NCI-H2196 (cell line): ENCODE data around the gene GPR75.
"Not testable (repeated sequence)": the region's sequence is repeated elsewhere in the genome, so short reads cannot be mapped to it uniquely, and the experiment has no call there.

ENCODE experiments used
- DNase-seq: peaks from one replicate; lab custom pipeline; 2025; ENCODE audit not compliant: unreplicated experiment; lab: John Stamatoyannopoulos, UW

The GPR75 gene

GRCh38 chr2:53854678-53855077, 5.1 kb downstream of the GPR75 start:
- no peak for DNase-seq

- DNase-seq: no peak
Observed at GRCh38 chr2:53852532-53852931, 7.2 kb downstream of the GPR75 start.

DNA sequence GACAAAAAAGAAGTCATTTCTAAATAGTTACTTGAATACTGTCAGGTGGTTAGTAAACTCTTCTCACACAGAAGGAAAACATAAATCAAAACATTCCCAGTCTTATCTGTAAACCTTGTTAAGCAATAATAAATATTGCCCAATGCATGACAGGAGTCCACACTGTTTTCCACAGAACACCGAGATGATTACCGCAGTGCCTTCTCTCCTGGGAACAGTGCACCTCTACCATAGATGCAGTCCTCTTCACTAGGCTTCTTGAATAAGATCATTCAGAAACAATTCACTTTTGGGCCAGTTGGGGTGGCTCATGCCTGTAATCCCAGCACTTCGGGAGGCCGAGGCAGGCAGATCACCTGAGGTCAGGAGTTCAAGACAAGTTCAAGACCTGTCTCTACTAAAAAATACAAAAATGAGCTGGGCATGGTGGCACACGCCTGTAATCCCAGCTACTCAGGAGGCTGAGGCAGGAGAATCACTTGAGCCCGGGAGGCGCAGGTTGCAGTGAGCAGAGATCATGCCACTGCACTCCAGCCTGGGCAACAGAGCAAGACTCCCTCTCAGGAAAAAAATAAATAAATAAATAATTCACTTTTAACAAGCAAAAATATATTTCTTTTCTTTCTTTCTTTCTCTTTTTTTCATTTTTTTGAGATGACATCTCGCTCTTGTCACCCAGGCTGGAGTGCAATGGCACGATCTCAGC, 8.6 kb downstream of the GPR75 start:
- not testable (repeated sequence) for DNase-seq

- no peak for DNase-seq
Observed at GRCh38 chr2:53848062-53848461, 11.7 kb downstream of the GPR75 start.

- DNase-seq: no peak
Observed at GRCh38 chr2:53843595-53843994, 16.2 kb downstream of the GPR75 start.

GRCh38 chr2:53842891-53843290, 16.9 kb downstream of the GPR75 start:
- DNase-seq: no peak

DNA sequence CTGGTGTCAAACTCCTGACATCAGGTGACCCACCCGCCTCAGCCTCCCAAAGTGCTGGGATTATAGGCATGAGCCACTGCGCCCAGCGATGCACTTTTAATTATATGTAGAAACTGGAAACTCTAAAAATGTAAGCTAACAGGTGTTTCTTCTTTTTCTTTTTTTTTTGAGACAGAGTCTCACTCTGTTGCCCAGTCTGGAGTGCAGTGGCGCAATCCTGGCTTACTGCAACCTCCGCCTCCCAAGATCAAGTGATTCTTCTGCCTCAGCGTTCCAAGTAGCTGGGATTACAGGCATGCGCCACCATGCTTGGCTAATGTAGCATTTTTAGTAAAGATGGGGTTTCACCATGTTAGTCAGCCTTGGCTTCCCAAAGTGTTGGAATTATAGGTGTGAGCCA, 18.1 kb downstream of the GPR75 start:
- DNase-seq: not testable (repeated sequence)

- no peak for DNase-seq
Observed at GRCh38 chr2:53840580-53840979, 19.2 kb downstream of the GPR75 start.

DNA sequence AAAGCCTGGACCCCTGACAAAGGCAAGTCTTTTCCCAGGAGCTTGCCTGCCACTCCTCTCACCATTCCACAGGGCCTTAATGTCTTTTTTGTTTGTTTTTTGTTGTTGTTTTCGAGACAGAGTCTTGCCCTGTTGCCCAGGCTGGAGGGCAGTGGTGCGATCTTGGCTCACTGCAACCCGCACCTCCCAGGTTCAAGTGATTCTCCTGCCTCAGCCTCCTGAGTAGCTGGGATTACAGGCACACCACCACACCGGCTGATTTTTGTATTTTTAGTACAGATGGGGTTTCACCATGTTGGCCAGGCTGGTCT, 29.8 kb downstream of the GPR75 start:
- not testable (repeated sequence) for DNase-seq

- no peak for DNase-seq
Observed at GRCh38 chr2:53829273-53829979, 30.3 kb downstream of the GPR75 start.

GRCh38 chr2:53828331-53828730, 31.4 kb downstream of the GPR75 start:
- DNase-seq: no peak

- no peak for DNase-seq
Observed at GRCh38 chr2:53827398-53828175, 32.2 kb downstream of the GPR75 start.

DNA sequence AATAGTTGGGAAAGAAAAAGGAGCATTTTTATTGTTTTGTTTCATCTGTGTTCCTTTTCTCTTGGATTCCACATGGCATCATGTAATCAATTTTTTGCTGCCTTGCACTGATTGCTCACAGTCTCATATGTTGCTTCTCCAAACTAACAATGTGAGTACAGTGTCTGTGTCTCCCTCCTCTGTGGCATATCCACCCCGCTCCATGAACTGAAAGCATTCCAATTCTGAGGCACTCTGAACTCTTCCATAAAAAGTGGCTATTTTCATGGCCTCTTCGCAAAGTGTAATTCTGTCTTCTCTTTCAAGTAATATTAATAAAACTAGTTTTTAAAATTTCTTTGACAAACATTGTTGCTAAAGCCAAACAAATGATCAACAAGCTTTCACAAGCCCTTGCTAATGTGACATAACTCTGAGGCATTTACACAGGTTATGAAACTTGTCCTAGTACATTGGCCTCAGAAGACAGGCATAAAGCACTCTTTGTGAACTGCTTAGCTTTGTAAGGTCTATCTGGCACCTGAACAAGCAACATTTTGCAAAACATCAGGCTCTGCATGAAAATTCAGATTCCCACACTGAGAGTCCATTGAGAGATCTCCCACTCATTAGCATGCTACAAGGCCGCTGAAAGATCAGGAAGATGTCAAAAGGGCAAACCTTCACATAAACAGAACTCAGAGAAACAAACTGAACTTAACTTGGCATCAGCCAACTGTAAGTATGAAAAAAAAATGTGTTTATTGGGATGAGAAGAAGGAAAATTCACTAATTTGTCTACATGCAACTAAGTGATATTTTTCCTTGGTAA, 33.0 kb downstream of the GPR75 start:
- no peak for DNase-seq

GRCh38 chr2:53826030-53826410, 33.7 kb downstream of the GPR75 start:
- no peak for DNase-seq

- not testable (repeated sequence) for DNase-seq
Observed at GRCh38 chr2:53823639-53824038, 36.1 kb downstream of the GPR75 start.

DNA sequence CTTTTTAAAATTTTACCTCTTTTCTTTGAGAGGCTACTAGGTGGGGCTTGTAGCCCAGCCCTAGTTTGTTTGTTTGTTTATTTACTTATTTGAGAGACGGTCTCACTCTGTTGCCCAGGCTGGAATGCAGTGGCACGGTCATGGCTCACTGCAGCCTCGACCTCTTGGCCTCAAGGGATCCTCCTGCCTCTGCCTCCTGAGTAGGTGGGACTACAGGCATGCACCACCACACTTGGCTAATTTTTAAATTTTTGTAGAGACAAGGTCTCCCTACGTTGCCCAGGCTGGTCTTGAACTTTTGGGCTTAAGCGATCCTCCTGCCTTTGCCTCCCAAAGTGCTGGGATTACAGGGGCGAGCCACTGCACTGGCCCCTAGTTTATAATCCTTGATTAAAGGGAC, 38.0 kb downstream of the GPR75 start:
- no peak for DNase-seq

GRCh38 chr2:53820711-53821110, 39.1 kb downstream of the GPR75 start:
- no peak for DNase-seq

DNA sequence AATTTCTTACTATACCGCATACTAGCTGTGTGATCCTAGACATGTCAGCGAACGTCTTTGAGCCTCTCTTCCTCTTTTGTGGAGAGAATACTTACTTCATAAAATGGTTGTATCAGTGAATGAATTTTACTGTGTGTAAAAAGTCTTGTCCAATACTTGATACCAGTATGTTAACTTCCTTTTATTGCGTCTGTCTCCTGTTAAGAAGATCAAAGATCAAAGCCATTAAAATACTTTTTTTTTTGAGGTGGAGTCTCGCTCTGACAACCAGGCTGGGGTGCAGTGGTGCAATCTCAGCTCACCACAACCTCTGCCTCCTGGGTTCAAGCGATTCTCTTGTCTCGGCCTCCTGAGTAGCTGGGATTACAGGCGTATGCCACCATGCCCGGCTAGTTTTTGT, 39.7 kb downstream of the GPR75 start:
- no peak for DNase-seq

DNA sequence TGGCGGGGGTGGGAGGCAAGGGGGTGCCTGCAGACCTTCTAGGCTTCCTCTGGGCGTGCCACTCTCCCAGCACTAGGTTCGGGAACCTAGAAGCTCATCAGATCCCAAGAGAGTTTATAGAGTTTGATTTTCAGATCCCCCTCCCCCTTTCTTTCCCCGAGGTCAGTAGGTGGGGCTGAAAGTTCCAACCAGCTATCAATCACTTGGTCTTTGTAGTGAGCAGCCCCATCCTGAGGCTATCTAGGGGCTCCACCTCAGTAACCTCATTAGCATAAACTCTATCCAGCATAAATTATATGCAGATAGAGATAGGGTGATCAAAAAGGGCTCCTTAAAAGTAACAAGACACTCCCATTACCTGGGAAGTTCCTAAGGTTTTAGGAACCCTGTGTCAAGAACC, 40.1 kb downstream of the GPR75 start:
- no peak for DNase-seq

GRCh38 chr2:53818854-53819435, 40.8 kb downstream of the GPR75 start:
- DNase-seq: no peak

GRCh38 chr2:53813151-53813550, 46.6 kb downstream of the GPR75 start:
- DNase-seq: no peak
